Rectal smooth muscle tissue (tissue), 1 donor: ENCODE data around the gene AMIGO2.

ENCODE experiments used
- H3K27ac ChIP-seq: one replicate; pipeline ENCODE4 v1.7.0; 2013; ENCODE audit warnings: low read depth, low read length, inconsistent platforms
- H3K27me3 ChIP-seq: one replicate; pipeline ENCODE4 v1.7.0; 2013; ENCODE audit warnings: low read length; ENCODE audit not compliant: control insufficient read depth, insufficient read depth
- H3K36me3 ChIP-seq: one replicate; pipeline ENCODE4 v1.7.0; 2013; ENCODE audit warnings: low read length; ENCODE audit not compliant: control insufficient read depth, insufficient read depth
- H3K4me1 ChIP-seq: one replicate; pipeline ENCODE4 v1.7.0; 2013; ENCODE audit warnings: low read length; ENCODE audit not compliant: control insufficient read depth, insufficient read depth
- H3K4me3 ChIP-seq: one replicate; pipeline ENCODE4 v1.7.0; 2013; ENCODE audit warnings: low read length
- H3K9ac ChIP-seq: one replicate; pipeline ENCODE4 v1.7.0; 2013; ENCODE audit warnings: low read length

Gene AMIGO2

GRCh38 chr12:47110718-47111391 is 31.1 kb upstream of the AMIGO2 start:
- H3K4me1 ChIP-seq = no peaks in the 10 kb centered on the region
- no peaks in the 10 kb centered on the region for H3K36me3 ChIP-seq
- no peak overlapping the region for H3K9ac ChIP-seq
- H3K27me3 ChIP-seq = no peaks in the 10 kb centered on the region
- no peak overlapping the region for H3K4me3 ChIP-seq
- no peak overlapping the region for H3K27ac ChIP-seq

GRCh38 chr12:47110011-47110541 is 30.3 kb upstream of the AMIGO2 start:
- Histone ChIP-seq H3K36me3 (no peaks in the 10 kb centered on the region), H3K9ac (no peak overlapping the region), H3K4me1 (no peaks in the 10 kb centered on the region), H3K27ac (no peak overlapping the region), H3K4me3 (no peak overlapping the region), H3K27me3 (no peaks in the 10 kb centered on the region)

- no peak overlapping the region for H3K9ac ChIP-seq
- no peak overlapping the region for H3K27ac ChIP-seq
- no peaks in the 10 kb centered on the region for H3K36me3 ChIP-seq
- H3K4me3 ChIP-seq = no peak overlapping the region
- no peaks in the 10 kb centered on the region for H3K27me3 ChIP-seq
- H3K4me1 ChIP-seq = peaks cover 4% of the 10 kb centered on the region
These were observed 28.2 kb upstream of the AMIGO2 start for GRCh38 chr12:47107926-47108325.

- Histone ChIP-seq H3K36me3 (no peaks in the 10 kb centered on the region), H3K4me1 (peaks cover 5% of the 10 kb centered on the region), H3K9ac (no peak overlapping the region), H3K27me3 (no peaks in the 10 kb centered on the region), H3K4me3 (no peak overlapping the region), H3K27ac (no peak overlapping the region)
These were observed 27.7 kb upstream of the AMIGO2 start for GRCh38 chr12:47107446-47107845.

GRCh38 chr12:47105914-47106674 is 26.3 kb upstream of the AMIGO2 start:
- no peak overlapping the region for H3K9ac ChIP-seq
- H3K36me3 ChIP-seq = no peaks in the 10 kb centered on the region
- H3K4me3 ChIP-seq = no peak overlapping the region
- H3K4me1 ChIP-seq = peaks cover 8% of the 10 kb centered on the region
- no peak overlapping the region for H3K27ac ChIP-seq
- no peaks in the 10 kb centered on the region for H3K27me3 ChIP-seq

- Histone ChIP-seq H3K27ac (peak overlapping the region; percentile 72), H3K4me3 (no peak overlapping the region), H3K4me1 (peaks cover 8% of the 10 kb centered on the region), H3K36me3 (no peaks in the 10 kb centered on the region), H3K27me3 (no peaks in the 10 kb centered on the region), H3K9ac (no peak overlapping the region)
These were observed 23.3 kb upstream of the AMIGO2 start for GRCh38 chr12:47102845-47103651.

- Histone ChIP-seq H3K27ac (peak overlapping the region; percentile 72), H3K27me3 (no peaks in the 10 kb centered on the region), H3K36me3 (no peaks in the 10 kb centered on the region), H3K4me3 (no peak overlapping the region), H3K4me1 (peaks cover 13% of the 10 kb centered on the region), H3K9ac (no peak overlapping the region)
These were observed 22.6 kb upstream of the AMIGO2 start for GRCh38 chr12:47102406-47102805.

- Histone ChIP-seq H3K36me3 (no peaks in the 10 kb centered on the region), H3K27ac (no peak overlapping the region), H3K4me1 (peaks cover 18% of the 10 kb centered on the region), H3K9ac (no peak overlapping the region), H3K27me3 (no peaks in the 10 kb centered on the region), H3K4me3 (no peak overlapping the region)
These were observed 20.4 kb upstream of the AMIGO2 start for GRCh38 chr12:47100160-47100559.

- no peak overlapping the region for H3K27ac ChIP-seq
- H3K4me1 ChIP-seq = peaks cover 18% of the 10 kb centered on the region
- no peak overlapping the region for H3K4me3 ChIP-seq
- H3K36me3 ChIP-seq = no peaks in the 10 kb centered on the region
- H3K9ac ChIP-seq = no peak overlapping the region
- no peaks in the 10 kb centered on the region for H3K27me3 ChIP-seq
These were observed 19.9 kb upstream of the AMIGO2 start for GRCh38 chr12:47099610-47100009.

- H3K27ac ChIP-seq = no peak overlapping the region
- H3K4me1 ChIP-seq = peaks cover 15% of the 10 kb centered on the region
- H3K4me3 ChIP-seq = no peak overlapping the region
- H3K9ac ChIP-seq = no peak overlapping the region
- H3K36me3 ChIP-seq = no peaks in the 10 kb centered on the region
- H3K27me3 ChIP-seq = no peaks in the 10 kb centered on the region
These were observed 18.3 kb upstream of the AMIGO2 start for GRCh38 chr12:47098099-47098498.

GRCh38 chr12:47097276-47097896 is 17.6 kb upstream of the AMIGO2 start:
- no peaks in the 10 kb centered on the region for H3K36me3 ChIP-seq
- peaks cover 13% of the 10 kb centered on the region for H3K4me1 ChIP-seq
- no peaks in the 10 kb centered on the region for H3K27me3 ChIP-seq
- no peak overlapping the region for H3K4me3 ChIP-seq
- H3K9ac ChIP-seq = no peak overlapping the region
- H3K27ac ChIP-seq = no peak overlapping the region
